Vagina (tissue), 2 donors: Measurements from ENCODE around the gene CRTC3.

Source experiments
- CTCF ChIP-seq, 3 experiments: fragments of 450-650 bp in 2 of 3; fragments of 200-600 bp in 1 of 3; sonication (generic) in 1 of 3; IDR thresholded peaks; one replicate each; pipeline ENCODE4 v1.5.1; 2017 to 2019; ENCODE audit warnings: antibody characterized with exemption in 3 of 3, mild to moderate bottlenecking in 2 of 3, moderate library complexity in 2 of 3
- POLR2A ChIP-seq, 2 donors: fragments of 450-650 bp; IDR thresholded peaks; one replicate each; pipeline ENCODE4 v1.6.1; 2017; ENCODE audit warnings: antibody characterized with exemption in 2 of 2, mild to moderate bottlenecking in 2 of 2, moderate library complexity in 2 of 2
- POLR2AphosphoS5 ChIP-seq, 2 donors: sonication (generic); formaldehyde crosslinking; IDR thresholded peaks; one replicate each; pipeline ENCODE4 v1.9.0; 2017; ENCODE audit warnings: antibody characterized with exemption in 2 of 2, mild to moderate bottlenecking in 2 of 2, low read depth in 1 of 2; ENCODE audit not compliant: insufficient read depth in 1 of 2

- no peak for TF ChIP-seq CTCF (IDR thresholded peaks at IDR 0.05)
- no peak for TF ChIP-seq POLR2A (IDR thresholded peaks at IDR 0.05)
- TF ChIP-seq POLR2AphosphoS5 (IDR thresholded peaks at IDR 0.05; ENCODE audit: insufficient read depth in 1 of 2, low read depth in 1 of 2) = no peak
Observed at GRCh38 chr15:90501898-90502297, 27.8 kb upstream of the CRTC3 start.
